Natural killer cell (primary cell): ENCODE measurements around the gene TCL1A. TPM values are rescaled to one million over a fixed set of nuclear protein-coding genes. Genes with fewer than 3 reads are reported as not detected.

Experiments used
- ATAC-seq, 3 donors: fragments of 150-1000 bp in 2 of 3; fragments of 200-7000 bp in 1 of 3; cut with Tn5 transposase; 1 replicate in 1 of 3; 2 replicates in 2 of 3; pipeline ENCODE4 v1.10.0; 2021; ENCODE audit warnings: mild to moderate bottlenecking in 2 of 3, moderate library complexity in 2 of 3
- DNase-seq, 2 donors: peaks; one replicate each; pipeline versions ENCODE4 v3.0.0 to v3.0.0-alpha.2; 2013 to 2021; ENCODE audit warnings: mixed read lengths in 1 of 2
- H3K27ac ChIP-seq: one replicate; pipeline ENCODE4 v1.5.1; 2013; ENCODE audit warnings: mild to moderate bottlenecking, low read length
- H3K27me3 ChIP-seq: one replicate; pipeline ENCODE4 v1.6.1; 2013; ENCODE audit warnings: low read length; ENCODE audit not compliant: control insufficient read depth, insufficient read depth
- H3K36me3 ChIP-seq: one replicate; pipeline ENCODE4 v1.6.1; 2013; ENCODE audit warnings: low read length; ENCODE audit not compliant: control insufficient read depth, insufficient read depth
- H3K4me1 ChIP-seq: one replicate; pipeline ENCODE4 v1.6.1; 2013; ENCODE audit warnings: low read length; ENCODE audit not compliant: control insufficient read depth, insufficient read depth
- H3K4me3 ChIP-seq: one replicate; pipeline ENCODE4 v1.5.1; 2013; ENCODE audit warnings: low read length
- H3K9me3 ChIP-seq: one replicate; pipeline ENCODE4 v1.6.1; 2013; ENCODE audit warnings: low read length; ENCODE audit not compliant: control insufficient read depth, insufficient read depth
- H3K27ac Mint-ChIP-seq, 2 donors: one replicate each; pipeline ENCODE4 v1.8.0; 2022; ENCODE audit warnings: mild to moderate bottlenecking in 2 of 2, mixed read lengths in 2 of 2, moderate library complexity in 1 of 2
- H3K27me3 Mint-ChIP-seq, 2 donors: one replicate each; pipeline ENCODE4 v1.8.0; 2022; ENCODE audit warnings: low read depth in 2 of 2, mixed read lengths in 2 of 2
- H3K36me3 Mint-ChIP-seq: one replicate; pipeline ENCODE4 v1.8.0; 2022; ENCODE audit warnings: mixed read lengths
- H3K4me1 Mint-ChIP-seq, 2 donors: one replicate each; pipeline ENCODE4 v1.8.0; 2022; ENCODE audit warnings: mixed read lengths in 2 of 2
- H3K4me3 Mint-ChIP-seq: one replicate; pipeline ENCODE4 v1.8.0; 2022; ENCODE audit warnings: mild to moderate bottlenecking, moderate library complexity, mixed read lengths
- H3K9me3 Mint-ChIP-seq, 2 donors: one replicate each; pipeline ENCODE4 v1.8.0; 2022; ENCODE audit warnings: mixed read lengths in 2 of 2
- CTCF ChIP-seq: fragments of 200-600 bp; IDR thresholded peaks from one replicate; pipeline ENCODE4 v1.8.0; 2022; ENCODE audit warnings: antibody characterized with exemption
- WGBS: methylation state at CpG from one replicate; pipeline ENCODE4 v1.1.7; 2013; ENCODE audit warnings: missing lambda C conversion rate; ENCODE audit not compliant: insufficient coverage; 5-methylcytosine and 5-hydroxymethylcytosine counted together
- intact Hi-C: fragments of 100-400 bp; cut with micrococcal nuclease; formaldehyde crosslinking; loops from one replicate; pipeline ENCODE4 v1.14.2; 2022
- total RNA-seq, 4 donors: library from RNA; stranded (reverse); fragments of 120-200 nt in 1 of 4; gene quantifications; one replicate each; pipeline versions ENCODE4 v1.2.3 to v1.2.4, GENCODE V29; 2013 to 2022

The TCL1A gene
- total RNA-seq, 3 donors from 2014 or later (not counting 1 experiment from before 2014, with no cell fraction given) = 1.6 to 1.7 TPM; not detected in 1

GRCh38 chr14:95695051-95695450 is 18.9 kb downstream of the TCL1A start:
- no peaks in the 10 kb centered on the region for H3K36me3 ChIP-seq
- no peaks in the 10 kb centered on the region for H3K27me3 ChIP-seq
- intact Hi-C loops = no loop called here
- H3K4me3 ChIP-seq = no peak overlapping the region
- no peak overlapping the region for H3K27ac ChIP-seq
- Mint-ChIP-seq H3K4me3 (no peak overlapping the region), H3K9me3 (no peaks in the 10 kb centered on the region), H3K27me3 (peaks cover 16 to 39% of the 10 kb centered on the region in 2 donors), H3K36me3 (no peaks in the 10 kb centered on the region), H3K4me1 (no peaks in the 10 kb centered on the region), H3K27ac (no peak overlapping the region)
- no peaks in the 10 kb centered on the region for H3K9me3 ChIP-seq
- DNase-seq (no peak), ATAC-seq (no peak)
- WGBS = 59% methylated on average over 5 of the region's 5 CpGs
- no peak for TF ChIP-seq CTCF
- H3K4me1 ChIP-seq = no peaks in the 10 kb centered on the region

- no peak overlapping the region for H3K27ac Mint-ChIP-seq
- Histone ChIP-seq H3K27me3 (no peaks in the 10 kb centered on the region), H3K36me3 (no peaks in the 10 kb centered on the region), H3K4me1 (no peaks in the 10 kb centered on the region), H3K9me3 (no peaks in the 10 kb centered on the region), H3K27ac (no peak overlapping the region), H3K4me3 (no peak overlapping the region)
- ATAC-seq (no peak), DNase-seq (no peak)
- no peaks in the 10 kb centered on the region for H3K4me1 Mint-ChIP-seq
- no peak overlapping the region for H3K4me3 Mint-ChIP-seq
- no peak for TF ChIP-seq CTCF
- WGBS = 88% methylated on average over 4 of the region's 4 CpGs
- no peaks in the 10 kb centered on the region for H3K9me3 Mint-ChIP-seq
- peaks cover 7 to 25% of the 10 kb centered on the region in 2 donors for H3K27me3 Mint-ChIP-seq
- intact Hi-C loops = no loop called here
- H3K36me3 Mint-ChIP-seq = no peaks in the 10 kb centered on the region
Measured at GRCh38 chr14:95692109-95692508, 21.8 kb downstream of the TCL1A start.

GRCh38 chr14:95691591-95691990 is 22.3 kb downstream of the TCL1A start:
- H3K36me3 ChIP-seq = no peaks in the 10 kb centered on the region
- no peak for ATAC-seq
- no peaks in the 10 kb centered on the region for H3K4me1 ChIP-seq
- no peak for TF ChIP-seq CTCF
- no peak for DNase-seq
- H3K36me3 Mint-ChIP-seq = no peaks in the 10 kb centered on the region
- intact Hi-C loops = no loop called here
- H3K27me3 Mint-ChIP-seq = peaks cover 5 to 22% of the 10 kb centered on the region in 2 donors
- 80% methylated on average over 10 of the region's 10 CpGs for WGBS
- H3K9me3 ChIP-seq = no peaks in the 10 kb centered on the region
- H3K4me3 Mint-ChIP-seq = no peak overlapping the region
- no peak overlapping the region for H3K27ac Mint-ChIP-seq
- no peaks in the 10 kb centered on the region for H3K9me3 Mint-ChIP-seq
- H3K4me1 Mint-ChIP-seq = no peaks in the 10 kb centered on the region
- no peaks in the 10 kb centered on the region for H3K27me3 ChIP-seq
- H3K4me3 ChIP-seq = no peak overlapping the region
- no peak overlapping the region for H3K27ac ChIP-seq

- Mint-ChIP-seq H3K9me3 (no peaks in the 10 kb centered on the region), H3K27me3 (peaks cover 3 to 17% of the 10 kb centered on the region in 2 donors), H3K36me3 (no peaks in the 10 kb centered on the region), H3K4me3 (no peak overlapping the region), H3K27ac (no peak overlapping the region), H3K4me1 (no peaks in the 10 kb centered on the region)
- H3K9me3 ChIP-seq = no peaks in the 10 kb centered on the region
- no peak for DNase-seq
- ATAC-seq = no peak
- no peaks in the 10 kb centered on the region for H3K36me3 ChIP-seq
- no peaks in the 10 kb centered on the region for H3K4me1 ChIP-seq
- no peaks in the 10 kb centered on the region for H3K27me3 ChIP-seq
- 82% methylated on average over 10 of the region's 10 CpGs for WGBS
- H3K4me3 ChIP-seq = no peak overlapping the region
- no peak overlapping the region for H3K27ac ChIP-seq
- TF ChIP-seq CTCF = no peak
- intact Hi-C loops = no loop called here
Measured at GRCh38 chr14:95690815-95691214, 23.1 kb downstream of the TCL1A start.
